Ovary (tissue), 9 donors: ENCODE results near the gene VGLL4. TPM values are rescaled to one million over a fixed set of nuclear protein-coding genes. Genes with fewer than 3 reads are reported as not detected.

Experiments used
- DNase-seq, 5 donors: peaks; one replicate each; pipeline ENCODE4 v3.0.0-alpha.2; 2019 to 2020
- H3K27ac ChIP-seq, 2 donors: fragments of 200-600 bp; one replicate each; pipeline versions ENCODE4 v1.5.1 to v1.8.0; 2019 to 2022
- H3K27me3 ChIP-seq: fragments of 200-600 bp; one replicate; pipeline ENCODE4 v1.8.0; 2022
- H3K36me3 ChIP-seq: fragments of 200-600 bp; sonication (generic); one replicate; pipeline ENCODE4 v1.5.1; 2019
- H3K4me1 ChIP-seq: one replicate; pipeline ENCODE4 v1.8.1; 2013; ENCODE audit warnings: mild to moderate bottlenecking, moderate library complexity; ENCODE audit not compliant: insufficient read depth
- H3K4me3 ChIP-seq: fragments of 200-600 bp; sonication (generic); one replicate; pipeline ENCODE4 v1.5.1; 2017
- H3K9me3 ChIP-seq, 2 donors: fragments of 200-600 bp in 1 of 2; sonication (generic) in 1 of 2; one replicate each; pipeline versions ENCODE4 v1.5.1 to v1.8.1; 2013 to 2019; ENCODE audit warnings: mild to moderate bottlenecking in 1 of 2, moderate library complexity in 1 of 2
- CTCF ChIP-seq, 3 donors: fragments of 450-650 bp in 2 of 3; fragments of 200-600 bp in 1 of 3; IDR thresholded peaks; one replicate each; pipeline versions ENCODE4 v1.5.1 to v1.8.0; 2016 to 2022; ENCODE audit warnings: antibody characterized with exemption in 3 of 3, mild to moderate bottlenecking in 1 of 3
- EP300 ChIP-seq: sonication (generic); formaldehyde crosslinking; IDR thresholded peaks from one replicate; pipeline ENCODE4 v1.6.1; 2017; ENCODE audit warnings: antibody characterized with exemption
- POLR2A ChIP-seq: fragments of 450-650 bp; IDR thresholded peaks from one replicate; pipeline ENCODE4 v1.6.1; 2017; ENCODE audit warnings: antibody characterized with exemption, mild to moderate bottlenecking, moderate library complexity
- WGBS, 3 donors: extraction: QIAGEN DNeasy Blood & Tissue Kit in 1 of 3; methylation state at CpG; one replicate each; pipeline versions ENCODE4 v1.1.5 to v1.1.7; 2013 to 2017; 5-methylcytosine and 5-hydroxymethylcytosine counted together
- intact Hi-C, 4 donors: fragments of 100-400 bp; cut with DNase I; formaldehyde crosslinking; loops; one replicate each; pipeline versions ENCODE4 v1.11.0 to v1.15.1; 2022 to 2023
- polyA plus RNA-seq, 2 donors: library from polyadenylated mRNA; stranded (reverse); fragments of 200-250 nt in 1 of 2; fragments of 350-450 nt in 1 of 2; fragmentation: Illumina TruSeq in 1 of 2; extraction: RNeasy Lipid Tissue Mini Kit (QIAGEN cat#74804) in 1 of 2; gene quantifications; one replicate each; pipeline ENCODE4 v1.2.3, GENCODE V29; 2013 to 2014
- total RNA-seq, 7 donors: library from RNA; depleted of rRNA in 2 of 7; stranded (reverse); fragments of >200 nt in 2 of 7; fragmentation: NEBNext Ultra II Directional in 3 of 7; extraction: Animal tissue kit (Norgen Biotek cat#: 25700) in 3 of 7; gene quantifications; one replicate each; pipeline versions ENCODE4 v1.1.0 to v1.2.4, GENCODE V29; 2016 to 2023
- donor health status: DM: no; HTN: no; CAD: no; lungs with moderate emphysema.
- donor health status: DM: no; HTN: no; CAD: no.
- donor health status: Bipolar disorder and iron deficiency.
- donor health status: DM: yes; HTN: yes; CAD: no.
- donor health status: DM: no; HTN: no; CAD: no.
- donor health status: DM: yes; HTN: yes; CAD: no.

The VGLL4 gene
- total and polyA plus RNA-seq, 9 donors = 73.2 to 120 (median 106) TPM

- Histone ChIP-seq H3K27ac (no peak overlapping the region), H3K27me3 (no peaks in the 10 kb centered on the region), H3K4me1 (no peaks in the 10 kb centered on the region), H3K4me3 (no peak overlapping the region), H3K9me3 (no peaks in the 10 kb centered on the region), H3K36me3 (no peaks in the 10 kb centered on the region)
- intact Hi-C loops = loop anchor here in 3 of 4 donors (5.0 to 10.0 kb wide), 4 partner anchors 153 to 275 kb away; no protein-coding TSS in a partner anchor
- 4 to 10% (median 7%) methylated on average over 2 of the region's 2 CpGs for WGBS, 3 donors
- no peak for DNase-seq
- no peak for TF ChIP-seq POLR2A
- TF ChIP-seq CTCF (IDR thresholded peaks at IDR 0.05) = peak in 2 of 3 donors; percentile 33 to 55
Measured at GRCh38 chr3:11651900-11652299, 8.2 kb upstream of the VGLL4 start.

DNA sequence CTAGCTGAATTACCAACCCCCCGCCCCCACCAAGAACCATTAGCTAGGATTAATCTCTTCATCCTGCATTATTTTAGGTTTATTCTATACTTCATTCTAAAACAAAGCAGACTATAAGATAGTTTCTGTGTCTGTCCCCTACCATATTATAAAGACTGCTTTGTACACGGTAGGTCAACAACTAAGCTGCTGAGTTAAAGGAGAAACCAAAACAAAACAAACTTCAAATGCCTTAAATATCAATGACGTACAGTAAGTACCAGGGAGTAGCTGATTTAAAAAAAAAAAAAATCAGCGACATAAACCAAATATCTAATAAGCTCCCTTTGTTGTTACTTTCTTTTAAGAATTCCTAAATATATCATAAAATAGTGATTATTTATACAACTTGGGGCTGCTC lies 7.8 kb upstream of the VGLL4 start:
- H3K27ac ChIP-seq = no peak overlapping the region
- no peak for DNase-seq
- TF ChIP-seq CTCF (IDR thresholded peaks at IDR 0.05) (no peak), EP300 (no peak), POLR2A (no peak)
- no peak overlapping the region for H3K4me3 ChIP-seq
- no peaks in the 10 kb centered on the region for H3K36me3 ChIP-seq
- intact Hi-C loops = loop anchor here in 3 of 4 donors (5.0 to 10.0 kb wide), 4 partner anchors 153 to 274 kb away; no protein-coding TSS in a partner anchor
- WGBS, 3 donors = 30 to 52% (median 39%) methylated on average over 4 of the region's 4 CpGs
- H3K4me1 ChIP-seq = no peaks in the 10 kb centered on the region
- H3K9me3 ChIP-seq = no peaks in the 10 kb centered on the region
- H3K27me3 ChIP-seq = no peaks in the 10 kb centered on the region

DNA sequence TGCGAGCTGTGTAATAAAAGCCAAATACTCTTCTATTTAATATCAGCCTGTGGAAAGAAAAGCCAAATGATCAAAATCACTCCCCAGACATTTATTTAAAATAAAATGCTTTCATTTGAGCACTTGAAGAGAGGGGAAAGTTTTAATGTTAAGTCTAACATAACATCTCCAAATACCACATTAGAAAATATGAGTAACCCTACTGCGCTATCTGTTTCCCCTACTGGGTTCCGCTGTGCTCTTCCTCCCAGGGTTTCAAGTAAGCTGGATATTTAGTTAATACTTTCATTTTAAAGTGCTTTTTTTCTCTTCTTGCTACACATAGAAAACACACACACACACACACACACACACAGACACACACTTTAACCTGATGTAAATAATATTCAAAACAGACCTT lies 6.7 kb upstream of the VGLL4 start:
- 94 to 98% (median 97%) methylated on average over 3 of the region's 3 CpGs for WGBS, 3 donors
- Histone ChIP-seq H3K9me3 (no peaks in the 10 kb centered on the region), H3K27ac (no peak overlapping the region), H3K36me3 (no peaks in the 10 kb centered on the region), H3K4me3 (no peak overlapping the region), H3K4me1 (no peaks in the 10 kb centered on the region), H3K27me3 (no peaks in the 10 kb centered on the region)
- TF ChIP-seq POLR2A (no peak), EP300 (no peak), CTCF (IDR thresholded peaks at IDR 0.05) (no peak)
- DNase-seq = no peak
- intact Hi-C loops = loop anchor here in 3 of 4 donors (5.0 to 10.0 kb wide), 4 partner anchors 154 to 273 kb away; no protein-coding TSS in a partner anchor

GRCh38 chr3:11648735-11649134 lies 5.0 kb upstream of the VGLL4 start:
- 80 to 89% (median 87%) methylated on average over 1 of the region's 1 CpG for WGBS, 3 donors
- intact Hi-C loops = loop anchor here in 1 of 4 donors (10.0 kb wide), 1 partner anchor 64 kb away; no protein-coding TSS in a partner anchor
- Histone ChIP-seq H3K27me3 (no peaks in the 10 kb centered on the region), H3K36me3 (no peaks in the 10 kb centered on the region), H3K9me3 (no peaks in the 10 kb centered on the region), H3K4me1 (no peaks in the 10 kb centered on the region), H3K27ac (no peak overlapping the region), H3K4me3 (no peak overlapping the region)
- TF ChIP-seq POLR2A (no peak), CTCF (IDR thresholded peaks at IDR 0.05) (no peak), EP300 (no peak)
- DNase-seq = no peak
